Mesenchymal stem cell (in vitro differentiated cells and primary cell): ENCODE results near the gene PXDC1.
"Not testable (repeated sequence)": the region's sequence is repeated elsewhere in the genome, so short reads cannot be mapped to it uniquely, and the experiment has no call there.

Source experiments
- DNase-seq: peaks from one replicate; pipeline ENCODE4 v3.0.0-alpha.2; 2013
- H2AFZ ChIP-seq: one replicate; pipeline ENCODE4 v1.6.1; 2013; ENCODE audit warnings: low read depth, mild to moderate bottlenecking, control low read depth, inconsistent platforms, low read length, moderate library complexity
- H2AK5ac ChIP-seq: 2 replicates; pipeline ENCODE4 v1.6.1; 2013; ENCODE audit warnings: low read length, moderate library complexity, mild to moderate bottlenecking, inconsistent platforms; ENCODE audit not compliant: severe bottlenecking
- H2BK120ac ChIP-seq: one replicate; pipeline ENCODE4 v1.6.1; 2013; ENCODE audit warnings: low read depth, mild to moderate bottlenecking, inconsistent platforms, low read length, moderate library complexity
- H2BK12ac ChIP-seq, 2 experiments: one replicate each; pipeline ENCODE4 v1.6.1; 2013; ENCODE audit warnings: inconsistent platforms in 2 of 2, low read length in 2 of 2, mild to moderate bottlenecking in 2 of 2, moderate library complexity in 2 of 2, control low read depth in 1 of 2
- H2BK15ac ChIP-seq: one replicate; pipeline ENCODE4 v1.6.1; 2013; ENCODE audit warnings: mild to moderate bottlenecking, low read depth, inconsistent platforms; ENCODE audit not compliant: poor library complexity, severe bottlenecking
- H2BK5ac ChIP-seq: 2 replicates; pipeline ENCODE4 v1.6.1; 2013; ENCODE audit warnings: low read depth, mild to moderate bottlenecking, low read length, control low read depth, inconsistent platforms; ENCODE audit not compliant: poor library complexity, severe bottlenecking
- H3K14ac ChIP-seq, 2 experiments: one replicate each; pipeline ENCODE4 v1.6.1; 2013; ENCODE audit warnings: inconsistent platforms in 2 of 2, low read length in 2 of 2, control low read depth in 1 of 2, mild to moderate bottlenecking in 1 of 2, moderate library complexity in 1 of 2
- H3K18ac ChIP-seq, 2 experiments: one replicate each; pipeline ENCODE4 v1.6.1; 2013; ENCODE audit warnings: inconsistent platforms in 2 of 2, low read length in 2 of 2, control low read depth in 1 of 2, low read depth in 1 of 2, mild to moderate bottlenecking in 1 of 2
- H3K23ac ChIP-seq, 2 experiments: one replicate each; pipeline ENCODE4 v1.6.1; 2013; ENCODE audit warnings: inconsistent platforms in 2 of 2, low read length in 2 of 2, mild to moderate bottlenecking in 2 of 2, moderate library complexity in 2 of 2, control low read depth in 1 of 2
- H3K27ac ChIP-seq: 2 replicates; pipeline ENCODE4 v1.5.1; 2013; ENCODE audit warnings: mild to moderate bottlenecking, moderate library complexity, low read length, control low read depth, inconsistent platforms; ENCODE audit not compliant: poor library complexity, severe bottlenecking
- H3K27me3 ChIP-seq, 2 experiments: 2 replicates each; pipeline versions ENCODE4 v1.6.1 to v1.7.0; 2013; ENCODE audit warnings: low read length in 2 of 2, mild to moderate bottlenecking in 2 of 2, moderate library complexity in 2 of 2, control low read depth in 1 of 2, inconsistent platforms in 1 of 2; ENCODE audit not compliant: control insufficient read depth in 1 of 2, insufficient read depth in 1 of 2
- H3K36me3 ChIP-seq, 2 experiments: 2 replicates each; pipeline versions ENCODE4 v1.6.1 to v1.7.0; 2013; ENCODE audit warnings: low read length in 2 of 2, control low read depth in 1 of 2, inconsistent platforms in 1 of 2, low read depth in 1 of 2, mild to moderate bottlenecking in 1 of 2; ENCODE audit not compliant: insufficient read depth in 2 of 2, control insufficient read depth in 1 of 2
- H3K4ac ChIP-seq, 2 experiments: one replicate each; pipeline ENCODE4 v1.6.1; 2013; ENCODE audit warnings: inconsistent platforms in 2 of 2, low read length in 2 of 2, mild to moderate bottlenecking in 2 of 2, moderate library complexity in 2 of 2, control low read depth in 1 of 2, low read depth in 1 of 2
- H3K4me1 ChIP-seq: 2 replicates; pipeline ENCODE4 v1.6.1; 2013; ENCODE audit warnings: low read depth, low read length, control low read depth; ENCODE audit not compliant: control insufficient read depth, insufficient read depth
- H3K4me2 ChIP-seq: 2 replicates; pipeline ENCODE4 v1.6.1; 2013; ENCODE audit warnings: low read length, mild to moderate bottlenecking, inconsistent platforms; ENCODE audit not compliant: poor library complexity, severe bottlenecking
- H3K4me3 ChIP-seq, 2 experiments: 2 replicates each; pipeline versions ENCODE4 v1.5.1 to v1.7.0; 2013; ENCODE audit warnings: low read length in 2 of 2, mild to moderate bottlenecking in 2 of 2, control low read depth in 1 of 2, low read depth in 1 of 2; ENCODE audit not compliant: insufficient read depth in 1 of 2
- H3K79me1 ChIP-seq: replicated peaks from 2 replicates; pipeline ENCODE4 v1.6.1; 2013; ENCODE audit warnings: mild to moderate bottlenecking, control low read depth, low read length, inconsistent platforms; ENCODE audit not compliant: poor library complexity, severe bottlenecking
- H3K9ac ChIP-seq: 2 replicates; pipeline ENCODE4 v1.7.0; 2013; ENCODE audit warnings: mild to moderate bottlenecking, low read length, moderate library complexity
- H3K9me3 ChIP-seq: 2 replicates; pipeline ENCODE4 v1.7.0; 2013; ENCODE audit warnings: mild to moderate bottlenecking, low read length; ENCODE audit not compliant: control insufficient read depth
- H4K8ac ChIP-seq: one replicate; pipeline ENCODE4 v1.6.1; 2013; ENCODE audit warnings: inconsistent platforms, mild to moderate bottlenecking, low read length, moderate library complexity
- H4K91ac ChIP-seq: one replicate; pipeline ENCODE4 v1.6.1; 2013; ENCODE audit warnings: mild to moderate bottlenecking, low read length, inconsistent platforms
- WGBS: methylation state at CpG from one replicate; pipeline ENCODE4 v1.1.7; 2013; ENCODE audit warnings: mixed read lengths; 5-methylcytosine and 5-hydroxymethylcytosine counted together

The PXDC1 gene

DNA sequence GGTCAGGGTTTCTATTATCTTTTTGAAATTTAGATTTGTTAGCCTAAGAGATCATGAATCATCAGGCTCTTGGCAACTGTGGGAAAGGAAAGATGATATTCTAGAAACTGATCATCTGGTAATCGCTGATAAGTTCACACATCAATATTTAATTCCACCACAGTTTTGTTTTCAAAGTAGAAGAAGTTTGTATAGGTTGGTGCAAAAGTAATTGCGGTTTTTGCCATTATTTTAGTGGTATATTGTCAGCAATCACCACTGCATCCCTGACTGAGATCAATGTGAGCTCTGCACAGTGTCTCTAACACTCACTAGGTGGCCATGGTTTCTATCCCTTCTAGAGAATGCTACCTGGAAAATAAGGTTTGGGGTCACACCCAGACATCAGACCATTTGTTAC lies 17.0 kb upstream of the PXDC1 start:
- WGBS: 50% methylated on average over 1 of the region's 2 CpGs
- H3K14ac ChIP-seq: no peak overlapping the region

DNA sequence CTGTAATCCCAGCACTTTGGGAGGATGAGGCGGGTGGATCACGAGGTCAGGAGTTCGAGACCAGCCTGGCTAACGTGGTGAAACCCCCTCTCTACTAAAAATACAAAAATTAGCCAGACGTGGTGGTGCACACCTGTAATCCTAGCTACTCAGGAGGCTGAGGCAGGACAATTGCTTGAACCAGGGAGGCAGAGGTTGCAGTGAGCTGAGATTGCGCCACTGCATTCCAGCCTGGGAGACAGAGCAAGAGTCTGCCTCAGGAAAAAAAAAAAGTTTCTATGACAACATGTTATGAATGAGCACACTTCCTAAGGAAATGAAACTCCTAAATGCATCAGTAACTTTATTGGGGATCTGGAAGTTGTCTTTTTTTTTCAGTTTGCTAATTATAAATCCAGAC lies 16.0 kb upstream of the PXDC1 start:
- not testable (repeated sequence) for H2BK5ac ChIP-seq, H4K91ac ChIP-seq, H3K14ac ChIP-seq, H2BK15ac ChIP-seq, H3K4me2 ChIP-seq, H3K9me3 ChIP-seq, H3K23ac ChIP-seq, H4K8ac ChIP-seq, H3K4me1 ChIP-seq, H3K4me3 ChIP-seq, H3K18ac ChIP-seq, H3K27me3 ChIP-seq, H2BK12ac ChIP-seq, H2BK120ac ChIP-seq, H2AFZ ChIP-seq, H3K4ac ChIP-seq, H3K79me1 ChIP-seq, H3K27ac ChIP-seq, H3K36me3 ChIP-seq, H2AK5ac ChIP-seq
- 96% methylated on average over 5 of the region's 6 CpGs for WGBS
- peak overlapping the region; percentile 19 for H3K9ac ChIP-seq
- DNase-seq: peak; percentile 70

More for the DNA sequence above, 17.0 kb upstream of the PXDC1 start:
- Histone ChIP-seq H3K4me3 (no peak overlapping the region), H3K9me3 (no peaks in the 10 kb centered on the region), H2AFZ (no peak overlapping the region), H3K4ac (no peak overlapping the region), H4K91ac (no peak overlapping the region), H3K4me2 (no peak overlapping the region), H2BK12ac (no peak overlapping the region), H3K9ac (no peak overlapping the region), H2BK120ac (no peak overlapping the region), H4K8ac (no peak overlapping the region), H3K4me1 (peaks cover 5% of the 10 kb centered on the region), H3K18ac (no peak overlapping the region), H2AK5ac (no peak overlapping the region), H3K27me3 (no peaks in the 10 kb centered on the region), H3K36me3 (no peaks in the 10 kb centered on the region), H3K23ac (no peak overlapping the region), H2BK5ac (no peak overlapping the region), H3K27ac (no peak overlapping the region), H2BK15ac (no peak overlapping the region), H3K79me1 (no peaks in the 10 kb centered on the region)
- DNase-seq: no peak

DNA sequence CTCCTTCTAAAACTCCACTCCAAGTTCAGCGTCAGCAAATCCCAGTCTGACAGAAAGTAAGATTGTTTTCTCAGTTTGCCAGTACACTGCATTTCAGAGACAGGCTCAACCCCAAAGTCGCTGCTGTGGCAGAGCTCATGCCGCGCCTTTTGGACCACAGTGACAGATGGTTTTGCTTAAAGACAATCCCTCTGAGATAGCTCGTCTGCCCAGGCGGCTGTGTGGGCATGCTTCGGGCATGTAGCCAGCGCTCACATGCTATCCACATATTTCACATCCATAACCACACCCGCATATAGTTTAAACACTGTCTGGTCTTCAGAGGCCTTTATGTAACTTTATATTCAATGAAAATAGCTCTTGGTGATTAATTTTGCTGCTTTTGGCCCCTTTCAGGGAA lies 14.7 kb upstream of the PXDC1 start:
- H3K4ac ChIP-seq: no peak overlapping the region
- no peaks in the 10 kb centered on the region for H3K27me3 ChIP-seq
- no peak for DNase-seq
- H3K23ac ChIP-seq: no peak overlapping the region
- H2AK5ac ChIP-seq: peak overlapping the region; percentile 35
- no peak overlapping the region for H3K9ac ChIP-seq
- H4K91ac ChIP-seq: no peak overlapping the region
- H3K79me1 ChIP-seq: no peaks in the 10 kb centered on the region
- no peak overlapping the region for H3K4me3 ChIP-seq
- no peak overlapping the region for H2AFZ ChIP-seq
- H3K18ac ChIP-seq: no peak overlapping the region
- 87% methylated on average over 8 of the region's 9 CpGs for WGBS
- no peaks in the 10 kb centered on the region for H3K9me3 ChIP-seq
- no peak overlapping the region for H3K27ac ChIP-seq
- no peak overlapping the region for H2BK5ac ChIP-seq
- H3K36me3 ChIP-seq: no peaks in the 10 kb centered on the region
- peak overlapping the region in 1 of 2 experiments; percentile 56 for H2BK12ac ChIP-seq
- H3K4me1 ChIP-seq: peaks cover 2% of the 10 kb centered on the region
- no peak overlapping the region for H2BK15ac ChIP-seq
- no peak overlapping the region for H4K8ac ChIP-seq
- H3K14ac ChIP-seq: no peak overlapping the region
- no peak overlapping the region for H2BK120ac ChIP-seq
- H3K4me2 ChIP-seq: no peak overlapping the region

DNA sequence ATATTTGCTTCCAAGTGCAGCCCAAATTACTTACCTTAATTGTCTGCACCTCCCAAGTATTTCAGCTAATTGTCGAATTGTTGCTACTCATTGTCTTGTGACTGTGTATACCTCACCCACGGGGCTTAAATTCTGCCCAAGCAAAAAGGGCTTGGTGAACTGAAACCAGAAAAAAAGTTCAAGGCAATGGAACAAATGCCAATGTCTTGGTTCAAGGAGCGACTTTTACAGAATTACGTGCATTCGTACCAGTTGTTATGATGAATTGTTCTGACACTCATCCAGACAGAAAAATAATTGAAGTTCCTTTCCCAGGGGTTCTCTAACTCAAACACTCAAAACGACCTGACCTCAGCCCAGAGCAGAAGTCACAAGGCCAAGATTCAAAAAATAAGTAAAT lies 13.9 kb upstream of the PXDC1 start:
- no peaks in the 10 kb centered on the region for H3K79me1 ChIP-seq
- no peak overlapping the region for H3K4me3 ChIP-seq

More for the DNA sequence above, 13.9 kb upstream of the PXDC1 start:
- H2BK12ac ChIP-seq: no peak overlapping the region
- H3K4me1 ChIP-seq: peaks cover 2% of the 10 kb centered on the region
- H3K27me3 ChIP-seq: no peaks in the 10 kb centered on the region
- no peak overlapping the region for H2BK15ac ChIP-seq
- no peak overlapping the region for H3K23ac ChIP-seq
- no peak overlapping the region for H4K8ac ChIP-seq
- no peak overlapping the region for H2BK5ac ChIP-seq
- no peak overlapping the region for H3K27ac ChIP-seq
- no peak overlapping the region for H2AK5ac ChIP-seq
- H3K4ac ChIP-seq: no peak overlapping the region
- no peak overlapping the region for H3K4me2 ChIP-seq
- no peak overlapping the region for H3K9ac ChIP-seq
- no peak overlapping the region for H3K14ac ChIP-seq
- H3K9me3 ChIP-seq: no peaks in the 10 kb centered on the region
- H4K91ac ChIP-seq: no peak overlapping the region
- no peaks in the 10 kb centered on the region for H3K36me3 ChIP-seq
- DNase-seq: no peak
- no peak overlapping the region for H2BK120ac ChIP-seq
- H3K18ac ChIP-seq: no peak overlapping the region
- no peak overlapping the region for H2AFZ ChIP-seq
- WGBS: 84% methylated on average over 5 of the region's 6 CpGs
